ENCODE measurements around the gene MSRB1.
A peak's percentile ranks its signal among the peaks of the same experiment; 100 is the strongest.

The MSRB1 gene, protein sequence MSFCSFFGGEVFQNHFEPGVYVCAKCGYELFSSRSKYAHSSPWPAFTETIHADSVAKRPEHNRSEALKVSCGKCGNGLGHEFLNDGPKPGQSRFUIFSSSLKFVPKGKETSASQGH

DNA sequence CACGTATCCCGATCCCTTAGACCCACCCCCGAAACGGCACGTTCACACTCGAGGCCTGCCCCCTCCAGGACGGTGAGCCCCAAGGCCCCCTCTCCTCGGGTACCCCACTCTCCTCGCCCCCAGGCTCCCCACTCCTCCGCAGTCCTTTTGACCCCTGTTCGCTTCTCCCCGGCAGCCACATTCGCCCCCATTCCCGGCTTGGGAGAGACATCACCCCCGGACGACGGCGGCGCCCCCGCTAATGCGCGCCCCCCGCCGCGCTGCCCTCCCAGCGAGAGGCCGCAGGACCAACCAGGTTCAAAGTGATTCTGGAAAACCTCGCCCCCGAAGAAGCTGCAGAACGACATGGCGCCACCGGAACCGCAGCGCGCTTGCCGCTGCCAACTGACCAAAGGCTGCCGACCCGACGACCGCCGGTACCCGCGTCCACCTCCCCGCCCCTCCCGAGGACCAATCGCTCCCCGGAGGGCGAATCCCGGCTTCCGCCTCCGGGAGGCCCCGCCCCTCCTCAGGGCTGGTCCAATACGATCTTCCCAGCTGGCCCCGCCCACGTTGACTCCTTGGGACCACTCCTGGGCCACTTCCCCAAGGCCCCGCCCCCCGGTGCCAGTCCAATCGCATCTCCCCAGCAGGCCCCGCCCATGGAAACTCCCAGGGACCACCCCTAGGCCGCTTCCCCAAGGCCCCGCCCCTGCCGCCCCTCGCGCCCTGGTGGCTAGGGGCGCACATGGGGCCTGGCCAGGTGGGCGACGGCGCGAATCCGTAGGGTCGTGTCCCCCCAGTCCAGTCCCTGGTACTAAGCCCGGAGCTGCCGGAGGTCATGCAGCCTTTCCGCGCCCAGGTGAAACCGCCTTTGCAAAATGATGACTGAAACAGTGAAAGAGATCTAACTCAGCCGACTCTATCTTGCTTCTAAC is at the start of gene MSRB1:
TSS of gene MSRB1 (minus strand) at position 390 of the 917 bp plus-strand sequence. CDS start at position 347, 43 bp downstream.
- peak; percentile 95 to 99 (median 98) for DNase-seq (ENCODE audit: low read depth in 3 of 3, low spot score in 1 of 3)

DNA sequence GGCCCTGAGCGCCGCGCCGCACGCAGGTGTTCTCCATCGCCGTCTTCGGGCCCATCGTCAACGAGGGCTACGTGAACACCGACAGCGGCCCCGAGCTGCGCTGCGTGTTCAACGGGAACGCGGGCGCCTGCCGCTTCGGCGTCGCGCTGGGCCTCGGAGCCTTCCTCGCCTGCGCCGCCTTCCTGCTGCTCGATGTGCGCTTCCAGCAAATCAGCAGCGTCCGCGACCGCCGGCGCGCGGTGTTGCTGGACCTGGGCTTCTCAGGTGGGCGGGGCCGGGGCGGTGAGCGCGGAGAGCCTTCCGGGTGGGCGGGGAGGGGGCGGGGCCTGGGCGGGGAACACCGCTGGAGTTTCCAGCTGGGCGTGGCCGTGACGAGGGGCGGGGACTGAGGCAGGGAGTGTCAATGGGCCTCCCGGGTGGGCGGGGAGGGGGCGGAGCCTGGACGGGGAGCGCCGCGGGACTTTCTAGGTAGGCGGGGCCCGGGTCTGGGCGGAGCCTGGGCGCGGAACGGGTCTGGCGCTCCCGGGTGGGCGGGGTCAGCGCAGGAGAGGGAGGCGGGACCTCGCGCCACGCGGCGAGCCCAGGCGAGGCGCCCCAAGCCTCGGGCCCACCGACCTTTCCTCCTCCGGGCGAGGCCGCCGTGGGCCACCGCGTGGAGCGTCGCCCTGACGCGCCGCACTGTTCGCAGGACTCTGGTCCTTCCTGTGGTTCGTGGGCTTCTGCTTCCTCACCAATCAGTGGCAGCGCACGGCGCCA is 49.1 kb upstream of the MSRB1 start:
- DNase-seq (ENCODE audit: low read depth in 3 of 3, low spot score in 1 of 3) = peak; percentile 96 to 99 (median 97)

DNA sequence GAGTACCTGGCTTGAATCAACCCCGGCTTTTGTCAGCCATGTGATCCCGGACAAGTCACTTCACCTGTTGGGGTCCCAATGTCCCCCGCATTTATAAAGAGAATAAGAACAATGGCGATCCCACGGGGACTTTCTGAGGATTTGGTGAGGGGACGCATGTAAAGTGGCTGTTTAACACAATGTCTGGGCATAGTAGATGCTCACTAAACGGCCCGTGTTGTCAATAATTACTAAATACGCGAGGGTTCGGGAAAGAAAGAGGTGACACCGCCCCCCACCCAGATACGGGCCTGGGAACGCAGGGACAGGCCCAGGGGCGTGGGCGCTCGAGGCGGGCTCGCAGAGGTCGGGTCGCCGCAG is 48.6 kb upstream of the MSRB1 start:
- no peak for DNase-seq (ENCODE audit: low read depth in 3 of 3, low spot score in 1 of 3)

DNA sequence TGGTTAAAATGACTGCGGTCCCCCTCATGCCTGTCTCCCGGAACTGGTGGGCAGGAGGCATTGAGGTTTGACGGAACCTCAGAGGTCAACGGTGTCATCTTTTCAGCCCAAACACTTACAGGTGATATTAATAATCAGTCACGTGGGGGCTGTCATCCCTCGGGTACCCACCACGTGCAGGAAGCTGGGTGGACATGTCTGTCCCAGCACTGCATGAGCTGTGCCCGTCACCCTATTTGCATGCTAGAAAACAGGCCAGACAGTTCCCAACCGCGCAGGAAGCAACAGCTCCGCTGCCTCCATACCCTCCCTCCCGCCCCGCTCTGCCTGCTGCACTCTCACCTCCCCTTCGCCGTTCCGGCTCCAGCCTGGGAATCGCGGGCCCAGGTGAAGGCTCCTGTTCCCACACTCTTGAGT is 48.1 kb upstream of the MSRB1 start:
- no peak for DNase-seq (ENCODE audit: low read depth in 3 of 3, low spot score in 1 of 3)

DNA sequence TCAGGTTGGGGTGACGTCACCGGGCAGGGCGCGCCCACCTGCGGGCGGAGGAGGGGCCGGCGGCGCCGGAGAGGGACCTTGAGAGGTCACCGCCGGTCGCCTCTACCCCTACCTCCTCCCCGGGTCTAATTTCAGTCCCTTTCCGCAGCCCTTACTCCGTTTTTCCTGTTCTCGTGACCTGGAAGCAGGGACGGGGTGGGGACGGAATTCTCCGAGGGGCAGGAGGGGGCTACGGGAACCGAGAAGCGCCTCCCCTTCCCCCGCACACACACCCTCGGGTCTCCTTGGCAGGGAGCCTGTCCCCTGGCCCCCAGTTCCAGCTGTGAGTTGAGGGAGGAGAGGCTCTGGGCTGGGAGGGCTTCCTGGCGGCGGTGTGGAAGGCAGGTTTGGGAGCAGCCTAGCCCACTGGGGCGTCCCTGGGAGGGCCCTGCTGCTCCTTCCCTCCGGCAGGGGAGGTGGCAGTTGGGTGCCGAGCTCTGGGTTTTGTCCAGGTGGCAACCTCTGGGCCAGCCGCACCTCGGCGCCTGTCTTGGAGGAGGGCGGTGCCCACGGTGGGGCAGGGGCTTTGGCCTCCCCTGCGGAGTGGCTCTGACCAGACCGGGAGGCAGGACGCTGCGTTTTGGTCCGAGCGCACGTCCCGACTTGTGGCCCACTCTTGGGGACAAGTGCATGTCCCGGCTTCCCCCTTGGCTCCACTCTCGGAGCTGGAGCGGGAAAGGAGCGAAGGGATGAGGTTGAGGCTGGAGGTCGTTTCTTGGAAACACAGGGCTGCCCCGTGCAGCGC is 47.5 kb upstream of the MSRB1 start:
- no peak for DNase-seq (ENCODE audit: low read depth in 3 of 3, low spot score in 1 of 3)

DNA sequence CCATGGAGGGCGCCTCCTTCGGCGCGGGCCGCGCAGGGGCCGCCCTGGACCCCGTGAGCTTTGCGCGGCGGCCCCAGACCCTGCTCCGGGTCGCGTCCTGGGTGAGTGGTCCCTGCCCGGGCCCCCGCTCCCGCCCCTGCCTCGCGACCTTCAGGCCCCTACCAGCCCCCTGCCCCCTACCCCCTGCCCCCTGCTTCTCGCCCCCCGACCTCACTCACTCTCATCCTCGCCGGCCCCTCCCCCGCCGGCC is 47.0 kb upstream of the MSRB1 start:
- DNase-seq (ENCODE audit: low read depth in 3 of 3, low spot score in 1 of 3) = no peak

DNA sequence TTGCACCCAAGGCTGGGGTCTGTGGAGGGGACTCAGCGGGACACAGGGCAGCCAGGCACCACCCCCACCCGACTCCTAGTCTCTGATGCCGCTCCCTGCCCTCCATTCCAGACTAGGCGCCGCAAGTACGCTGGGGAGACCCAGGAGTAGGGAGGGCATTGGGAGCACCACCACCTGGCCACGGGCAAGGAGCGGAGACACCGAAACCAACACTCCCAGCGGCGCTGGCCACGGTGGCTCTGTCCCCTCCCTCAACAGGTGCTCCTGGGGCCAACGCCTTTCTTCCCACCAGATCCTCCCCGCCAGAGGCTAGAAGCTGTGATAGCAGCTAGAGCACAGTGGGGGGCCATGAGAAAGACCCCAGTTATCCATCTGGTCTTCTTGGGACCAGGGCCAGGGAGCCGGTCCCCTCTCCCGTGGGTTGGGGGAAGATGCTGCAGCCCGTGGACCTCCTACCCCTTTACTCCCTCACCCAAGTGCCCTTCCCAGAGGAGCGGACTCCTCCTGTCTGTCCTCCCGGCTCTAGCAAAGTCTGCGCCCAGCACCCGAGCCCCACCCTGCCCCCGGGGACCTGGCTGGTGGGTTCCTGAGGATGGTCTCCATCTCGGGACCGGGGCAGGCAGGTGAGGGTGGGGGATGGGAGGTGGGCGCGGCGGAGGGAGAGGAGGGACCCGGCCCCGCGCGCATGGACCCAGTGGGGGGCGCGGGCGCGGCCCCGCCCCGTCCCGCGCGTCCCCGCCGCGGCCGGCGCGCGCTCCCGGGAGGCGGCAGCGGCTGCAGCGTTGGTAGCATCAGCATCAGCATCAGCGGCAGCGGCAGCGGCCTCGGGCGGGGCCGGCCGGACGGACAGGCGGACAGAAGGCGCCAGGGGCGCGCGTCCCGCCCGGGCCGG is 46.5 kb upstream of the MSRB1 start, which contains the start of gene SYNGR3:
TSS of gene SYNGR3 (plus strand) at position 762 of the 892 bp plus-strand sequence. CDS start 133 bp downstream, outside the sequence.
- DNase-seq (ENCODE audit: low read depth in 3 of 3, low spot score in 1 of 3) = no peak

DNA sequence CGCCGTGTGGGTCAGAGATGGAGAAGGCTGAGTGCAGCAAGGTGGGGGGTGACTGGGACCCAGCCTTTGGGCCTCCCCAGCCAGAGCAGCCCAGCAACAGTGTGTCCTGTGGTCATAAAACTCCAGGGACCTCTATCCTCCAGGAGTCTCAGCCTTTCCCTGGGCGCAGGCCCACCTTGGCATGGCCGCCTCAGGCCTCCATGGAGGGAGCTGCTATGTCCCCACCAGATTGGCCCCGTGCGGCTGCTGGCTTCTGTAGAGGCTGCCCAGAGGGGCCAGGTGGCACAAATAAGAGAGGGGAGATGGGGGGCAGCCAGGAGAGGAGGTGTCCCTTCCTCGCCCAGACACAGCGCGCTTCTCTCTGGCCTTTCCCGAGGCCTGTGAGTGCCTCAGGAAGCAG is 44.2 kb upstream of the MSRB1 start:
- no peak for DNase-seq (ENCODE audit: low read depth in 3 of 3, low spot score in 1 of 3)

DNA sequence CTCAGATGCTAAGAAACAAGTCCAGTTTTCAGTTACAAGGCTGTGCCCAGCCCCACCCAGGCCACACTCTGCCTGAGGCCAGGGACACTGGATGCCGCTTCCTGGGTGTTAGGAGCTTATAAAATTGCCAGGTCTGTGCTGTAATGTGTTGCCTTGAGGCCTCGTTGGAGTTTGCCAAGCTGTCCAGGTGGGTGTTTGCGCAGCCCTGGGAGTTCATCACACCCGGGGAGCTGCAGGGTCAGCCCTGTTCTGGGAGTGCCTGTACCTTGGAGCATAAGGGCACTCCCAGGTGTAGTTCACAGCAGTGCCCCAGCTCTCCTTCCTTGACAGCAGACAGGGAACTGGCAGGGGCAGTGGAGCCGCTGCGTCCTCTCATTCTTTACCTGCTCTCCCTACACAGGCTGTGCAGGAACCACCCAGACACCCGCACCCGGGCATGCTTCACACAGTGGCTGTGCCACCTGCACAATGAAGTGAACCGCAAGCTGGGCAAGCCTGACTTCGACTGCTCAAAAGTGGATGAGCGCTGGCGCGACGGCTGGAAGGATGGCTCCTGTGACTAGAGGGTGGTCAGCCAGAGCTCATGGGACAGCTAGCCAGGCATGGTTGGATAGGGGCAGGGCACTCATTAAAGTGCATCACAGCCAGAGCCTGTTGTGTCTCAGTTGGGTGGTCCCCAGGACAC is 42.6 kb upstream of the MSRB1 start:
- no peak for DNase-seq (ENCODE audit: low read depth in 3 of 3, low spot score in 1 of 3)

DNA sequence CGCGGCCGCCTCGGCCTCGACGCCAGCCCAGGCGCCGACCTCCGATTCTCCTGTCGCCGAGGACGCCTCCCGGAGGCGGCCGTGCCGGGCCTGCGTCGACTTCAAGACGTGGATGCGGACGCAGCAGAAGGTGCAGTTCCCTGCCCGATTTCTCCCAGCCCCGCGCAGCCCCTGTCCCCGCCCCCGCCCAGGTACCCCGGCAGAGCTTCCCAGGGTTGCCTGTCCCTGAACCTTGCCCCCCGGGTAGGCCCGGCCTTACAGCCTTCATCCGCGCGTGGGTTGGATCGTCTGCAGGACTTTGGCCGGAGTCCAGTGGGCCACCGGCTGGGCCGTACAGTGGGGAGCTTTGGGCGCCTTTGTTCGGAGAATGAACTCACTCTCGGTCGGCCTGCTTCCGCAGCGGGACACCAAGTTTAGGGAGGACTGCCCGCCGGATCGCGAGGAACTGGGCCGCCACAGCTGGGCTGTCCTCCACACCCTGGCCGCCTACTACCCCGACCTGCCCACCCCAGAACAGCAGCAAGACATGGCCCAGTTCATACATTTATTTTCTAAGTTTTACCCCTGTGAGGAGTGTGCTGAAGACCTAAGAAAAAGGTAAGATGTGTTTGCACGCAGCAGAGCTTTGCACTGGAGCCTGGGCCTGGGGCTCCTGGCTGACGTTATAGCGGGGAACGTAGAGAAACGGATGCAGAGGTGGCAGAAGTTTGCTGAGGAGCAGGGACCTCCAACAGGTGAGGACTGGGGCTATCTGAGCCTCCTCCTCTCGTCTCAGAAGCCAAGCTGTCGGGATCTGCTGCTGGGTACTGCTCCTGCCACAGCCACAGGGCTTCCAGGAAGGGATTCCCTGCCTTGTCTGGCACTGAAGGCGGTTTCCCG is 41.6 kb upstream of the MSRB1 start:
- no peak for DNase-seq (ENCODE audit: low read depth in 3 of 3, low spot score in 1 of 3)

DNA sequence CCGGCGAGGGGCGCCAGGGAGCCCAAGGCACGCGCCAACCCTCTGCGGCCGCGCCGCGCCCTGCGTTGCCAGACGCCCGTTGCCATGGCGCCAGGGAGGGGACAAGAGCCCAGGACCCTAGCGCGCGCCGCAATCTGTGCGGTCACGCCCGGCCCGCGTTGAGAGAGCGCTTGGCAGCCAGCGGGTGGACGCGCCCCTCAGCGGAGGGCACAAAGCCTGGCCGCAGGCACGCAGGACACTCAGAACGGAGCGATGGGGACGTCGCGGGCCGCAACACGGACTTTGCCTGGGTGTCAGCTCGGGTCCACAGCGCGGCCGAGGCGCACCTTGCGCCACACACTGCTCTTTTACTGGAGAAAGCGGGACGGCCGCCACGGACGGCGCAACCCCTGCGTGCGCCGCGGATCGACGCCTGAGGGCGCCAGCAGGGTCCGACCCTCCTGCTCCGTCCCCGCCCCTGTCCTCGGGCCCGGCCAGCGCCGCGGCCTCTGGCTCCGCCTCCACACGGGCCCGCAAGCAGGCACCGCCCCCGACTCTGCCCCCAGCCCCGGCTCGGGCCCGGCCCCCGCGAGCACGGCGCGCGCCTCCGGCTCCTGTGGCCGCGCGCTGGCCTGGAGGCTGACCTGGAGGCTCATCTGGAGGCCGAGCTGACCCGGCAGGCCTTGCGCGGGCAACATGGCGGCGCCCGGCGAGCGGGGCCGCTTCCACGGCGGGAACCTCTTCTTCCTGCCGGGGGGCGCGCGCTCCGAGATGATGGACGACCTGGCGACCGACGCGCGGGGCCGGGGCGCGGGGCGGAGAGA is 40.7 kb upstream of the MSRB1 start, which contains the start of gene GFER:
TSS of gene GFER (plus strand) at position 650 of the 803 bp plus-strand sequence. CDS start at position 676, 26 bp downstream.
- no peak for DNase-seq (ENCODE audit: low read depth in 3 of 3, low spot score in 1 of 3)

DNA sequence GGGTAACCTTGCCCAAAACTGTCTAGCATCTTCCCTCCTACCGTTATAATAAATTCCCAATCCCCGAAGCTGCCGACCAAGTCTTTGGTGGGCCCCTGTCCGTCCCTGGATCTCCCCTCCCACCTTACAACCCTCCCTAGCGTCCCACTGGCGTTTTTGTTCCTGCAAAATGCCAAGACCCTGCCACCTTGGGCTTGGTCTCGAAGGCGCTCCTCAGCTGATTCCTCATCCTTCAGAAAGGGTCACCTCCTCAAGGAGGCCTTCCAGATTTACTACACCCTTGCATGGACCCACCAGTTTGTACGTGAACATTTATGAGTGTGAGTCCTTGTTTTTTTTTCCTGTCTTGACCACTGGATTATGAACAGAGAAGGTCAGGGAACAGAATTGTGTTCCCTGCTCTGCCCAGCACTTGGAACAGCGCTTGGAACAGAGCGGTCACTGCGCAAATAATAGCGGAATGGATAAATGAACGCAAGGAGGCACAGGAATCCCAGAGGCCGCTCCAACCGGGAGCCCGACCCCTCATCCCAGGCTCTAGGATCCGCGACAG is 40.1 kb upstream of the MSRB1 start:
- DNase-seq (ENCODE audit: low read depth in 3 of 3, low spot score in 1 of 3) = no peak

DNA sequence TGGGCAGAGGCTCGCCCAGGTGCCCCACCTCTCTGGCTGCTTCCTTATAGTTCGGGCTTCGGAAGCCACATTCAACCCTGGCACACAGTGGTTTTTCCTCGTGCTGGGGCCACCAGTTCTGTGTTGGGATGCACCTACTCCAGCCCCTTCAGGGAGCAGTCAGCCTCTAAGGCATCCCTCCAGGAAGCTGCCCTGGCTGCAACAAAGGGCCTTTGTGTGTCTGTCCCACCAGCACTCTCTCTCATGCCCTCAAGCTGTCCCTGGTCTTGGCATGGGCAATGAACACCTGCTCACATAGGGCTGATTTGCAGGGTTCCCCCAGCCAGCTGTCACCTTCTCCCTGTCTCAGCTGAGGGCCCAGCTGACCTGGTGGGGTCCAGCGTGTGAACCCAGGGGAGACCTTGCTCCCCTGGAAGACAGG is 39.0 kb upstream of the MSRB1 start:
- no peak for DNase-seq (ENCODE audit: low read depth in 3 of 3, low spot score in 1 of 3)

DNA sequence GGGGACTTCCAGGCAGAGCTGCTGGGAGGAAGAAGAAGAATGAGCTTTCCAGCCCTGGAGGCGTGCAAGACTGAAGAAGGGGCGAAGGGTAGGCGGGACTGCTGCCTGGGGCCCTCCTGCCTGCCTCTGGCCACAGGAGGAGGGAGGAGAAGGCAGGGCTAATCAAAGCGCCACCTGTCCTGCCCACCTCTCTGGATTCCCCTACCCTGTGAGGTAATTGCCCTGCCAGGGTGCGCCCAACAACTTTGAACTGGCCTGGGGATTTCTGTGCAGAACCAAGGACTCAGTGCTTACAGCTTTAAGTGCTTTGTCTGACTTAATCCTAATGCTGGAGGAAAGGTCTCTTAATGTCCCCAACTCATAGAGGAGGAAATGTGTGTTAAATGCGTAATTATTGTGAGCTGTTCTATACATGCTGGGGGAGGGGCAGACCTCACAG is 38.4 kb upstream of the MSRB1 start, which contains the start of gene NOXO1:
TSS of gene NOXO1 (minus strand) at position 72 of the 439 bp plus-strand sequence. CDS start 290 bp downstream, outside the sequence.
- DNase-seq (ENCODE audit: low read depth in 3 of 3, low spot score in 1 of 3) = no peak

DNA sequence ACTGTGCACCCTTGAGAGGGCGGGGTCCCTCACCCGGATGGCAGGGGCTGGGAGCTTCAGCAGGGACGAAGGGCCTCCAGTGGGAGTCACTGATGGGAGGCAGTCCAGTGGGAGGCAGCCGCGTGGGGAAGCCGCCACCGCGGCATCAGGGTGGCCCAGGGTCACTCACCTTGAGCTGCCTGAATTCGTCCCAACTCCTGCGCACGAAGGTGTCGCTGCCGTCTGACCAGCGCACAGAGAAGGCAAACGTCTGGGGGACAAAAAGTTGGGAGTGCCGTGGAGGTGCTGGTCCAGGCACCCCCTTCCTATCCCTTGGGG is 37.7 kb upstream of the MSRB1 start:
- no peak for DNase-seq (ENCODE audit: low read depth in 3 of 3, low spot score in 1 of 3)

DNA sequence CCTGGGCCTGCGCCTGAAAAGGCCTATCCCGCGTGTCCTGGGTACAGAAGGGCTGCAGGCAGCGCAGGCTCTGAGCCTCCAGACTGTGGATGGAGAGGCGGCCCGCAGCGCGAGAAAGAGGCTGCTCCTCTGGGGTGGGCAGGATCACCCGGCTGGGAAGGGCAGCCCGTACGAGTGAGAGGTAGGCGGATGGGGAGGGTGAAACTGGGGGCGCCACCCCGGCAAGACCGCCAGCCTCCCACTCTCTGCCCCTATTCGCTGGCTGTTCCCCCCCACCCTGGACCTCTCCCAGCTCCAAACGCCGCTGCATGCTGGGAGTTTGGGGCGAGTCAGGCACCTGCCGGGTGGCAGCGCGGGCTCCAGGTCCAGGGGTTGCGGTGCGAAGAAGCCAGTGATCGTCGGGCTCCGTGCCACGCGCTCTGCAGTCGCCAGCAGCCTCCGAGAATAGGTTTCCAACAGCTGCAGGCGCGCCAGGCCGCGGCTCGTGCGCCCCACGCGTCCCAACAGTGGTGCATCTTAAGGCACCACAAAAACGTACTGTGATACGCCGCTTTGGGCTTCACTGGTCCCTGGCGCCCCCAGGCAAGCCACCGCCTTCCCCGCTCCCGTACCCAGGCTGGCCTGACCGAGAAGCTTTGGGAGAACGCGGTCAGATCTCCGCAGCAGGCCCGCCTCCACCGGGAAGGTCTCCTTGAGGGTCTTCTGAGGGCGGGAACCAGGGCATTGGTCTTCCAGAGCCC is 37.2 kb upstream of the MSRB1 start:
- DNase-seq (ENCODE audit: low read depth in 3 of 3, low spot score in 1 of 3) = no peak

Measured in stimulated activated CD4-positive, alpha-beta T cell treated with anti-CD3 and anti-CD28 coated beads, TNF-alpha, amount 100 ng/mL, for 1 hour (primary cell).